DOHH2 (cell line): Measurements from ENCODE around the gene UGT8.

ENCODE experiments used
- EZH2phosphoT487 ChIP-seq: fragments of 200-600 bp; sonication (generic); IDR thresholded peaks from 2 replicates; pipeline ENCODE4 v1.6.1; 2017; ENCODE audit warnings: borderline replicate concordance, mild to moderate bottlenecking, antibody characterized with exemption, low read length, moderate library complexity, mixed read lengths
- TF ChIP-seq, protein P1 (sequence below): fragments of 200-600 bp; sonication (generic); IDR thresholded peaks from one replicate; pipeline ENCODE4 v1.5.1; 2014; ENCODE audit warnings: antibody characterized with exemption, mild to moderate bottlenecking, low read depth, low read length; ENCODE audit not compliant: poor library complexity, severe bottlenecking

- TF ChIP-seq, protein P1, sequence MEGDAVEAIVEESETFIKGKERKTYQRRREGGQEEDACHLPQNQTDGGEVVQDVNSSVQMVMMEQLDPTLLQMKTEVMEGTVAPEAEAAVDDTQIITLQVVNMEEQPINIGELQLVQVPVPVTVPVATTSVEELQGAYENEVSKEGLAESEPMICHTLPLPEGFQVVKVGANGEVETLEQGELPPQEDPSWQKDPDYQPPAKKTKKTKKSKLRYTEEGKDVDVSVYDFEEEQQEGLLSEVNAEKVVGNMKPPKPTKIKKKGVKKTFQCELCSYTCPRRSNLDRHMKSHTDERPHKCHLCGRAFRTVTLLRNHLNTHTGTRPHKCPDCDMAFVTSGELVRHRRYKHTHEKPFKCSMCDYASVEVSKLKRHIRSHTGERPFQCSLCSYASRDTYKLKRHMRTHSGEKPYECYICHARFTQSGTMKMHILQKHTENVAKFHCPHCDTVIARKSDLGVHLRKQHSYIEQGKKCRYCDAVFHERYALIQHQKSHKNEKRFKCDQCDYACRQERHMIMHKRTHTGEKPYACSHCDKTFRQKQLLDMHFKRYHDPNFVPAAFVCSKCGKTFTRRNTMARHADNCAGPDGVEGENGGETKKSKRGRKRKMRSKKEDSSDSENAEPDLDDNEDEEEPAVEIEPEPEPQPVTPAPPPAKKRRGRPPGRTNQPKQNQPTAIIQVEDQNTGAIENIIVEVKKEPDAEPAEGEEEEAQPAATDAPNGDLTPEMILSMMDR, result no peak
- TF ChIP-seq EZH2phosphoT487, result no peak
Measured at GRCh38 chr4:114649908-114650307, 51.3 kb downstream of the UGT8 start.
